ENCODE results near the gene CCDC91.
"Not testable (repeated sequence)": the region's sequence is repeated elsewhere in the genome, so short reads cannot be mapped to it uniquely, and the experiment has no call there.

Gene CCDC91

DNA sequence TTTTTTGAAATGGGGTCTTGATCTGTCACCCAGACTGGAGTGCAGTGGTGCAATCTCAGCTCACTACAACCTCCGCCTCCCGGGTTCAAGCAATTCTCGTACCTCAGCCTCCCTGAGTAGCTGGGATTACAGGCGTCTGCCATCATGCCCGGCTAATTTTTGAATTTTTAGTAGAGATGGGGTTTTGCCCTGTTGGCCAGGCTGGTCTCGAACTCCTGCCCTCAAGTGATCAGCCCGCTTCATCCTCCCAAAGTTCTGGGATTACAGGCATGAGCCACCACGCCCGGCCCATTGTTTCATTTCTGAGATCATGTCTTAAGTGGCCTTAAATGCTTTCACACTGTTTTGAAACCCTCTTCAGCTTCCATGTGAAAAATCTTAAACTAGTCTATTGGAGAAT, 281.5 kb downstream of the CCDC91 start:
- not testable (repeated sequence) for DNase-seq

GRCh38 chr12:28476206-28476605, 285.9 kb downstream of the CCDC91 start:
- DNase-seq, result not testable (repeated sequence)

- not testable (repeated sequence) for DNase-seq
These were observed 288.8 kb downstream of the CCDC91 start for GRCh38 chr12:28479097-28479496.

GRCh38 chr12:28479683-28480082, 289.4 kb downstream of the CCDC91 start:
- DNase-seq, result no peak

GRCh38 chr12:28484156-28484555, 293.9 kb downstream of the CCDC91 start:
- no peak for DNase-seq

GRCh38 chr12:28486521-28486920, 296.3 kb downstream of the CCDC91 start:
- DNase-seq, result no peak

DNA sequence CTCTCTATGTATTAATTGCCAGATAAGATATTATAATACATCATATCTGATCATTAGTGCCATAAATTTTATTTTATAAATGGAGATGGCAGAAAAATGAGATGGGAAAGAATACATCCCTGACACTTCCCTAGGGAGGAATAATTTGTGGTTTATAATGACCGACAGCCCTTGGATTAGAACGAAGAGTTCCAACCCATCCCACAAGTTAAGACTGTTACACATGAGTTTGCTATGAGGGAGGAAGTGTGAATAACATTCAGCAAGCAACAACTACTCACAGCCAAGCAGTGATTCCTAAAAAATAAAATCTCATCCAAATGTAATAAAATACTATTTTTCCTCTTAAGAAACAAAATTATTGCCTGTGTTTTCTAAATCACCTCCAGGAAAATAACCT, 299.0 kb downstream of the CCDC91 start:
- no peak for DNase-seq

DNA sequence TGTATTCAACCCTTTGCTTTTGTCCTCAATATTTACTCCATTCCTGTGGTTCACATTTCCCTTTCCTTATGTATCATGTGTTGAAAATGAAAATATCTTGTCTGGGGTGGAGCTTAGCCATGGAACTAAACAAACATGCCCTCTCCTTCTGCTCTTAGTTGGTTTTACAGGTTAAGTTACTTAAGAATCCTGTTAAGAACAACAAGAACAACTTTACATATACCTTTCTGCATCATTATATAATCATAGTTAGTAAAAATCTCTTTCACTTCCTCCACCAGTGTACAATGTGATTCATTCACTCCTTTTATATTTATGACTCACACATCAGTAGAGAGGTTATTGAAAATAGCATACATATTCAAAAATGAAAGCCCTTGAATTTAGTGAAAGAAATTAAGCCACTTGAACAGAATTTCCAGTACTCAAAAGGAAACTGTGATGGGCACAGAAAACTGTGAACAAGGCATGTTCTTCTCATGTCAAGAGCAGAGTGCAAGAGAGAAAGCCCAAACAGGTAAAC, 307.7 kb downstream of the CCDC91 start:
- DNase-seq, result no peak

DNA sequence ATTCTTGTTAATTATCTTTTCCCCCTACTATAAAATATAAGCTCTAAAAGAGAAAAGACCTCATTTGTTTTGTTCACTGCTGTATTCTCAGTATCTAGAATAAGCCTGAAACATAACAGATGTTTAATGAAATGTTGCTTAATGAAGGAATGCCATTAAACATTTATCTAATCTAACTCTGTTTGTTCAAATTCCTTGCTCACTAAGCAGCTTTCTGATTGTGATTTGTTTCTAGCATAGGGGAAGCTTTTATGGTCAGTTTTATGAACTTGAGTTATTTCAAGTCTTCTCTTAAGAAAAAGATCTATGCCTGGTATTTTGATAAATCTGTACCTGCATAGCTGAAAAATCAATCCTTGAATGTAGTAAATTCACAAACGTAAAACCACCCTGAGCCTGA, 308.6 kb downstream of the CCDC91 start:
- DNase-seq, result no peak

DNA sequence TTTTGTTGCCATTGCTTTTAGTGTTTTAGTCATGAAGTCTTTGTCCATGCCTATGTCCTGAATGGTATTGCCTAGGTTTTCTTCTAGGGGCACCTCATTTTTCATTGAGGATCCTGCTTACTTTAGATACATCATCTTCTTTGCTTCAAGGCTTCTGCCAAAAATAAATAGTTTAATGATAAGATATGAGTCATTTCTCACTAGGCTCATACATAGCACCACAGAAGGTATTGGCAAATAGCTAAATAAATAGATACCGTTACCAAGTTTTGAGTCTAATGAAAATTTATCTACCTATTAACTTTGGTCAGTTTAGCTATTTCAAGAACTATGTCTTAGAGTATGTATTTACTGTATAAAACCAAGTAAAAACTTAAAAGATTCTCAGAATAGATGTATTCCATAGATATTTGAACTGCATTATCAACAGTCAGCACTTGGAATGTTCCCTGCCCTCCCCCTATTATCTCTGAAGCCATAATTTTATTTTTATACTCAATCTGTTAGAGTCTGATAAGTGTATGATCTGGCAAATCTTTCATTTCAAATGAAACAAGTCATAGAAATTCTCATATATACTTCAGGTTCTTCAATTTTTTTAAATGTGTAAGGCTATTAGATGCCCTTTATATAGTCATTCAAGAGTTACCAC, 310.2 kb downstream of the CCDC91 start:
- no peak for DNase-seq

DNA sequence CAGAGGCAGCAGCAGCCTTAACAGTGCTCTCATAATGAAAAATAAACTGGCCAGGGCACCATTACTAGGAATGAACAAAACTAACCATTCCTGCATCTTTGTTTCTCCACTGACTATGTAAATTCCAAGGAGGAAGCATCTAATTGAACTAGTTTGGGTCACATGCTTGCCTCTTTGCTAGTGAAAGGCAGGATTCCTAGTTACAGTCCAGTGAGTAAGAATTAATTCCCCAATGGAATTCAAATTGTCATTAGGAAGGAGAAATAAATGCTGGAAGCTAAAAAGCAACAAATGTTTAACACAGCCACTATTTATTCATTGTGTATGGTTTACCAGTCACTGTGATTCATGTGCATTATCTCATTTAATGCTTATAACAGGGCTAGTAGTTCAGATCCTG, 316.0 kb downstream of the CCDC91 start:
- no peak for DNase-seq

DNA sequence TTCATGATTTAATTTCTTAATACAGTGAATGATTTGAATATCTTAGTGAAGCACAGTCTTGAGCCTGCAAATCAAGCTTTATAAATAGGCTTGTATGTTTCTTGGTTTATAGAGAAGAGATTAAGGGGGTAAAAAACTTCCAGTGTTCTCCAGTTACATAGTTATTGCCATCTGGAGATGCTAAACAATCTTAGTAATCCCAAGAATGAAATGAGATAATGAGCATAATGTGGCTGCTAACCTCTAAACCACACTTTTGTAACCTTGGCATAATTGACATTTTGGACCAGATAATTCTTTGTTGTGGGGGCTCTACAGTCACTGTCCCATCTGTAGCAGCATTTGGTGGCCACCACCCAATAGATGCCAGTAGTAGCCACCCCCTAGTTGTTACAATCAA, 316.8 kb downstream of the CCDC91 start:
- no peak for DNase-seq

DNA sequence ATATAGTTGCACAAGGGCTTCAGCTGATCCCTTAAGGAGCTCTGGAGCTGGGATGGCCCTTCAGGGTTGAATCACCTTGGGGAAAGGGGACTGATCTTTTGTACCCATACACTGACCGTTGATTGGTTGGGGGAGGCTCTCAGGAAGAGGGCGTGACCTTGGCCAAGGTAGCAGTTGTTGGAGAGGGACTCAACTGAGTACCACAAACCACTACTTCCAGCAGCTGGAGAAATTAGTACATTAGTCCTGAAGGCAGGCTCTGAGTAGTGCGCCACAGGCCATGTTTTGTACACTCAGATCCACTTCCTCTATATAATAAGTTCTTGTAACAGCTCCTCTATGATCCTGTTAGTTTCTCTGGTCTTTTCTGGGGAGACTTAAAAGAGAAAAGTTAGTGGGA, 317.6 kb downstream of the CCDC91 start:
- no peak for DNase-seq

DNA sequence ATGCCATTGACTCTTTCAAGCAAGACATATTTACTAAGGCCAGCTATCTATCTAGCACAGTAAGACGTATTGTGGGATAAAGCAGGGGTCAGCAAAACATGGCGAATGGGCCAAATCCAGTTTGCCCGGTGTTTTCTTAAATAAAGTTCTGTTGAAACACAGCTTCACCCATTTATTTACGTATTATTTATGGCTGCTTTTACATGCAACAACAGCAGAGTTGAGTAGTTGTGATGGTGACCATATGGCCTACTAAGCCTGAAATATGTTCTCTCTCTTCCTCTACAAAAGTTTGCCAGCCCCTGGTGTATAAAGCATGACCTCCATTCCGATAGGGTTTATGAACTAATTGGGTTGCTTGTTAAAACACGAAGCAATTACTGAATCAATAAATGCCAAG, 322.1 kb downstream of the CCDC91 start:
- DNase-seq, result no peak

- no peak for DNase-seq
These were observed 322.6 kb downstream of the CCDC91 start for GRCh38 chr12:28512876-28513275.

GRCh38 chr12:28513983-28514382, 323.7 kb downstream of the CCDC91 start:
- DNase-seq, result no peak

DNA sequence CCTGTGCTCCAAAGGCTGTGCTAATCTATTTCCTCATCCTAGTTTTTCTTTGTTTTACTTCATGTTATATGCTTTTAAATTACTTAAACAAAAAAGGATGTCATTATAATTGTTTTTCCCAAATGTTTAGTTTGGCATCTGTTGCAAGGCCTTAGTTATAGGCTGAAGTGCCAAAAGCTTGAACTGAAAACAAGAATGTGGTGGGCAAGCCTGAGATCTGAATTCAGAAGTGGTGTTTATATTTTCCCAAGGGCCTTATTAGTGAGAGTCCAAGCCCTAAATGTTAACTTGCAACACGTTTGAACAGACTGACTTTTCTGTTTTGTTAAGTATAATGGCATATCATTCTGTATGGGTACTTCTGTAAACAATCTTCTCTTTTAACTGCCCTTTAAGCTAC, 326.8 kb downstream of the CCDC91 start:
- DNase-seq, result no peak

DNA sequence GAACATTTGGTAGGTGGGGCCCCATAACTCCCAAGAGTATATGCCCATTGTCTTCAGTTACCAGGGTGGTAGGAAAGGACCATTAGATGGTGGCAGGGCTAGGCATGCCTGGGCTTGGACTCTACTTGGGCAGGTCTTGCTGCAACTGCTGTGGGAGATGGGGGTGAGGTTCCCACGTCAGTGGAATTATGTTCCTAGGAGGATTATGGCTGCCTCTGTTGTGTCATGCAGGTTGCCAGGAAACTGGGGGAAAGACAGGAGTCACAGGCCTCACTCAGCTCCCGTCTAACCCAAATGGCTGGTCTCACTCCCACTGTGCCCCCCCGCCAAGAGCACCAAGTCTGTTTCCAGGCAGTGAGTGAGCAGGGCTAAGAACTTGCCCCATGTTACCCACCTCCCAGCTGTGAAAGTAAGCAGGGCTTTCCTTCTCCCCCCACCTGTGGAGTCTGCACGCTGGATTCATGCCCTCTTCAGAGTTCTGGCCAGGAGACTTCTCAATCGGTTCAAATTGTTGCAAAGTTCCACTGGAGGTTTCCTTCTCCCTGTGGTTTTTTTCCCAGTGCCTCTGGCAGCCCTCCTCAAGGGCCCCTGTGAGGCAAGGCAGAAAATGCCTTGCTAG, 337.5 kb downstream of the CCDC91 start:
- no peak for DNase-seq

GRCh38 chr12:28535216-28535615, 345.0 kb downstream of the CCDC91 start:
- no peak for DNase-seq

DNA sequence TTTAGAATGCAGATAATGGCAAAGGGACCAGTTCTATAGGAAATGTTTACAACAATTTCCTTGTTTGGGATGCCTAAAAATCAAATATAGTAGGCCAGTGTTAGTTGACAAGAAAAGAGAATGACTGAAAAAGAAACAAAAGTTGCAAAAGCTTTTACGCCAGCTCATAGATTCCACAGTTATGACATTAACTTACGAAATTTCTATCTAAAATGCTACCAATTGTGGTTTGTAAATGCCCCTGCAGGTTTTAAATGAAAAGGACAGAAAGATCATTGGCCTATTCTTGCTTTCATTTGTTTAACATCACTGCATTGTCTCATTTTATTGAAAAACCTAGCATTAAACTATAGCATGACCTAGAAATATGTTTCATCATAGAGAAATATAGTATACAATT, 345.8 kb downstream of the CCDC91 start:
- DNase-seq, result peak in 1 of 2 donors; percentile 11

- DNase-seq, result no peak
These were observed 347.2 kb downstream of the CCDC91 start for GRCh38 chr12:28537474-28537873.

DNA sequence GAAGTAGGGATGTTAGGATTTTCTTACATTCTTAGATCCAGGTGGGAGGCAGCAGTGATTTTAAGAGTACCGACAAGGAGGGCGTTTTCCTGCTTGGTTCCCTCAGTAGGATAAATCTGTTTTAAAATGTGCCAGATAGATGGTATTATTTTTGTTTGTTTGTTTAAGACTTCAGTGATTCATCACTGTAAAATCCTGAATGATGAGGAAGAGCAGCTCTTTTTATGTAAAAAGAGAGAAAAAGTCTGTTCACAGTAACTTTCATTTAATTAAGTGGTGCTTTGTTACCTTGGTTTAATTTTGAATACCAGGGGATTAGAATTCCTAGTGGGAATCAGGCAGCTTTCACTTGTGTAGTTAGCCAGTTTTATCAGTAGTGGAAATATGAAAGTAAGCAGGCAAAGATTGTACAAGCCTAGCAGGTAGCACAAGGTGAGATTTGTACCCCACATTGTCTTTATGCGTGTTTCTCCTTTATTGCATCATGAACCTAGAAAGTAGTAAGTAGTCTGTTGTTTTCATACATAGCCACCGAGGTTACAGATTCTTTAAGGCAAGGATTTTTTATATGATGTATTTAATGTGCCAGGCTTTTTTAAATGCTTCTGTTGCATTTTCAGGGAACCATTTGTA, 349.6 kb downstream of the CCDC91 start:
- no peak for DNase-seq

GRCh38 chr12:28540324-28540714, 350.1 kb downstream of the CCDC91 start:
- DNase-seq, result no peak

All from inflammatory macrophage (primary cell).